Right lobe of liver (tissue), 6 donors: ENCODE results near the gene ARMH1. TPM values are rescaled to one million over a fixed set of nuclear protein-coding genes. Genes with fewer than 3 reads are reported as not detected.

Experiments
- ATAC-seq, 4 donors: fragments of 200-7000 bp; cut with Tn5 transposase; one replicate each; pipeline ENCODE4 v1.9.1; 2020; ENCODE audit warnings: mild to moderate bottlenecking in 4 of 4, moderate library complexity in 4 of 4
- DNase-seq, 3 donors: peaks; one replicate each; pipeline ENCODE4 v3.0.0-alpha.2; 2020
- H3K27ac ChIP-seq, 3 donors: fragments of 200-600 bp; one replicate each; pipeline ENCODE4 v1.8.0; 2022
- H3K27me3 ChIP-seq, 2 donors: fragments of 200-600 bp; one replicate each; pipeline ENCODE4 v1.8.0; 2022
- H3K36me3 ChIP-seq, 4 donors: fragments of 200-600 bp; sonication (generic) in 1 of 4; one replicate each; pipeline versions ENCODE4 v1.5.1 to v1.8.0; 2017 to 2022; ENCODE audit warnings: control low read depth in 1 of 4
- H3K4me1 ChIP-seq, 4 donors: fragments of 200-600 bp; sonication (generic) in 1 of 4; one replicate each; pipeline versions ENCODE4 v1.5.1 to v1.8.0; 2017 to 2022; ENCODE audit warnings: control low read depth in 1 of 4
- H3K4me3 ChIP-seq, 3 donors: fragments of 200-600 bp; one replicate each; pipeline ENCODE4 v1.8.0; 2022
- H3K9me3 ChIP-seq, 4 donors: fragments of 200-600 bp; sonication (generic) in 1 of 4; one replicate each; pipeline versions ENCODE4 v1.5.1 to v1.8.0; 2017 to 2022; ENCODE audit warnings: control low read depth in 1 of 4
- CTCF ChIP-seq, 4 donors: fragments of 200-600 bp in 3 of 4; fragments of 450-650 bp in 1 of 4; IDR thresholded peaks; one replicate each; pipeline versions ENCODE4 v1.5.1 to v1.8.0; 2016 to 2022; ENCODE audit warnings: antibody characterized with exemption in 4 of 4, mild to moderate bottlenecking in 2 of 4
- POLR2A ChIP-seq: fragments of 450-650 bp; IDR thresholded peaks from one replicate; pipeline ENCODE4 v1.6.1; 2017; ENCODE audit warnings: antibody characterized with exemption, mild to moderate bottlenecking
- WGBS: methylation state at CpG from one replicate; pipeline ENCODE4 v1.1.6; 2018; ENCODE audit warnings: low coverage, low lambda C conversion rate; ENCODE audit not compliant: insufficient coverage; ENCODE audit errors: missing lambda C conversion rate; 5-methylcytosine and 5-hydroxymethylcytosine counted together
- intact Hi-C, 2 donors: fragments of 100-400 bp; cut with DNase I; formaldehyde crosslinking; loops; one replicate each; pipeline versions ENCODE4 v1.11.2 to v1.14.1; 2022
- total RNA-seq, 6 experiments: library from RNA; depleted of rRNA in 2 of 6; stranded (reverse); fragments of >200 nt in 2 of 6; fragmentation: NEBNext Ultra II Directional in 3 of 6; extraction: Animal tissue kit (Norgen Biotek cat#: 25700) in 3 of 6; gene quantifications; one replicate each; pipeline versions ENCODE4 v1.1.0 to v1.2.4, GENCODE V29; 2016 to 2023
- donor health status: DM: no; HTN: yes; CAD: no.
- donor health status: DM: no; HTN: no; CAD: no.
- donor health status: DM: no; HTN: no; CAD: no.
- donor health status: DM: no; HTN: yes; CAD: no.
- donor health status: DM: no; HTN: yes; CAD: no.

Gene ARMH1
- total RNA-seq, 6 experiments from 2014 or later: 2.7 to 18.4 (median 5.2) TPM

- Histone ChIP-seq H3K27ac (peak overlapping the region in 1 of 3 donors; percentile 97), H3K27me3 (no peaks in the 10 kb centered on the region), H3K36me3 (no peaks in the 10 kb centered on the region), H3K9me3 (no peaks in the 10 kb centered on the region), H3K4me1 (peaks cover 0 to 45% (median 26%) of the 10 kb centered on the region in 4 donors), H3K4me3 (peak overlapping the region; percentile 53 to 70 (median 69))
- intact Hi-C loops: no loop called here
- TF ChIP-seq CTCF (IDR thresholded peaks at IDR 0.05): no peak
- peak; percentile 10 for TF ChIP-seq POLR2A
- 64% methylated on average over 12 of the region's 13 CpGs for WGBS
- DNase-seq (peak in 1 of 3 donors; percentile 55), ATAC-seq (no peak)
These were observed 2.1 kb upstream of the ARMH1 start for GRCh38 chr1:44672254-44672955.

GRCh38 chr1:44672961-44673674 lies 1.4 kb upstream of the ARMH1 start:
- DNase-seq: peak in 1 of 3 donors; percentile 44
- no peaks in the 10 kb centered on the region for H3K36me3 ChIP-seq
- no peak for ATAC-seq
- no peaks in the 10 kb centered on the region for H3K9me3 ChIP-seq
- peak overlapping the region; percentile 93 to 97 (median 94) for H3K27ac ChIP-seq
- TF ChIP-seq CTCF (IDR thresholded peaks at IDR 0.05) (no peak), POLR2A (no peak)
- no peaks in the 10 kb centered on the region for H3K27me3 ChIP-seq
- WGBS: 41% methylated on average over 8 of the region's 14 CpGs
- intact Hi-C loops: no loop called here
- H3K4me3 ChIP-seq: peak overlapping the region; percentile 53 to 70 (median 69)
- H3K4me1 ChIP-seq: peaks cover 0 to 52% (median 30%) of the 10 kb centered on the region in 4 donors

GRCh38 chr1:44673675-44674112 lies 820 bp upstream of the ARMH1 start:
- ATAC-seq: no peak
- H3K4me1 ChIP-seq: peaks cover 0 to 58% (median 32%) of the 10 kb centered on the region in 4 donors
- no peaks in the 10 kb centered on the region for H3K36me3 ChIP-seq
- peak overlapping the region; percentile 93 to 97 (median 94) for H3K27ac ChIP-seq
- H3K9me3 ChIP-seq: no peaks in the 10 kb centered on the region
- no peak for DNase-seq
- no peaks in the 10 kb centered on the region for H3K27me3 ChIP-seq
- 2% methylated on average over 16 of the region's 16 CpGs for WGBS
- intact Hi-C loops: no loop called here
- peak overlapping the region; percentile 53 to 70 (median 69) for H3K4me3 ChIP-seq
- TF ChIP-seq POLR2A (peak; percentile 61), CTCF (IDR thresholded peaks at IDR 0.05) (no peak)

- WGBS: 73% methylated on average over 7 of the region's 7 CpGs
These were observed 672 bp downstream of the ARMH1 start for GRCh38 chr1:44675186-44675585.

More at GRCh38 chr1:44675186-44675585, 672 bp downstream of the ARMH1 start:
- ATAC-seq: no peak
- H3K27me3 ChIP-seq: no peaks in the 10 kb centered on the region
- TF ChIP-seq POLR2A: no peak
- no peak for TF ChIP-seq CTCF (IDR thresholded peaks at IDR 0.05)
- peak overlapping the region; percentile 74 to 97 (median 94) for H3K27ac ChIP-seq
- H3K4me3 ChIP-seq: peak overlapping the region; percentile 21 to 70 (median 69)
- peak in 1 of 3 donors; percentile 35 for DNase-seq
- intact Hi-C loops: no loop called here
- H3K36me3 ChIP-seq: no peaks in the 10 kb centered on the region
- H3K9me3 ChIP-seq: no peaks in the 10 kb centered on the region
- H3K4me1 ChIP-seq: peaks cover 0 to 70% (median 38%) of the 10 kb centered on the region in 4 donors
